Measurements from ENCODE around the gene NBDY.
"Not testable (repeated sequence)": the region's sequence is repeated elsewhere in the genome, so short reads cannot be mapped to it uniquely, and the experiment has no call there.

The NBDY gene

GRCh38 chrX:56764975-56765791, 36.1 kb downstream of the NBDY start:
- DNase-seq: no peak

GRCh38 chrX:56765811-56766553, 36.9 kb downstream of the NBDY start:
- no peak for DNase-seq

GRCh38 chrX:56766554-56767347, 37.7 kb downstream of the NBDY start:
- no peak for DNase-seq

GRCh38 chrX:56767348-56768119, 38.5 kb downstream of the NBDY start:
- not testable (repeated sequence) for DNase-seq

- not testable (repeated sequence) for DNase-seq
Measured at GRCh38 chrX:56768120-56768660, 39.1 kb downstream of the NBDY start.

GRCh38 chrX:56772675-56773521, 43.9 kb downstream of the NBDY start:
- not testable (repeated sequence) for DNase-seq

- not testable (repeated sequence) for DNase-seq
Measured at GRCh38 chrX:56773522-56774060, 44.5 kb downstream of the NBDY start.

- not testable (repeated sequence) for DNase-seq
Measured at GRCh38 chrX:56778099-56778923, 49.3 kb downstream of the NBDY start.

GRCh38 chrX:56778924-56779468, 50.0 kb downstream of the NBDY start:
- DNase-seq: not testable (repeated sequence)

GRCh38 chrX:56780681-56781649, 51.9 kb downstream of the NBDY start:
- not testable (repeated sequence) for DNase-seq

- DNase-seq: no peak
Measured at GRCh38 chrX:56782352-56782751, 53.3 kb downstream of the NBDY start.

GRCh38 chrX:56782791-56783449, 53.9 kb downstream of the NBDY start:
- DNase-seq: no peak

- no peak for DNase-seq
Measured at GRCh38 chrX:56783450-56783831, 54.4 kb downstream of the NBDY start.

- DNase-seq: no peak
Measured at GRCh38 chrX:56783996-56784620, 55.1 kb downstream of the NBDY start.

GRCh38 chrX:56784666-56785065, 55.6 kb downstream of the NBDY start:
- DNase-seq: no peak

GRCh38 chrX:56785442-56785841, 56.4 kb downstream of the NBDY start:
- no peak for DNase-seq

All from NCI-H1694 treated with DMSO at 0.1 percent for 48 hours (cell line).